GM12872 (cell line): Measurements from ENCODE around the gene PPM1G.

Source experiments
- CTCF ChIP-seq: IDR thresholded peaks from 3 replicates; pipeline ENCODE4 v1.5.1; 2011; ENCODE audit warnings: low read depth, mild to moderate bottlenecking, low read length, moderate library complexity; ENCODE audit not compliant: insufficient read depth

The PPM1G gene

DNA sequence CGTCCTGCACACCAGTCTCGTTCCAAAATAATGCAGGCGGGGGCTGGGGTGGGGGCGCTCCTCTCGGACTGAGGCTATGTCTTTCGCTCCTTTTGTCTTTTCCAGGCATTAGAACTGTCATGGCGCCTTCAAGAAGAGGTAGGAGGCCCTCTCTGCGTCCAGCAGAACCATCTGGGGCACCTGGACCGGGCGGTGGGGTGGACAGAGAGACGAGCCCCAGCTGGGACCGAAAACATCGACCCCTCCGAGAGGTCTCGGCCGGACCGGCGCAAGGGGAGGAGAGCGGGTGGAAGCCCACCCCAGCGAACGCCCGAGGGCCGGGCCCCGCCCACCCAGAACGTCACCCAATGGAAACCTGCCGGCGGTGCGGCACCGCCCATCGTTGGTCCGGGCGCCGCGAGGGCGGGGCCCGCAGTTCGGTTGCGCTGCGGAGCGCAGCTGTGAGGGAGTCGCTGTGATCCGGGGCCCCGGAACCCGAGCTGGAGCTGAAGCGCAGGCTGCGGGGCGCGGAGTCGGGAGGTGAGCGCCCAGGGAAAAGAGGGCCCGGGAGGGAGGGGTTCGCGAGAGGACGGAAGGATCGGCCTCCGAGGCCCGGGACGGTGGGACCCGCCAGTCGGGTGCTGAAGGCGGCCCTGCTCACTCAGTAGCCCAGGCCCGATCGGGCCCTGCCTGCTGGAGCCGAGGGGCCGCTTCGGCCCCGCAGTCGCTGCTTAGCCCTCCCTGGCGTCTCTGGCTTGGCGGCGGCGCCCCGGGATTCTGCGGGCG, 19.0 kb upstream of the PPM1G start, which contains the start of gene NRBP1:
Gene NRBP1 (plus strand): TSS at position 419 of the 765 bp plus-strand sequence. CDS start 4,643 bp downstream, outside the sequence.
- no peak for TF ChIP-seq CTCF

- no peak for TF ChIP-seq CTCF
Observed at GRCh38 chr2:27427863-27428212, 18.4 kb upstream of the PPM1G start.

DNA sequence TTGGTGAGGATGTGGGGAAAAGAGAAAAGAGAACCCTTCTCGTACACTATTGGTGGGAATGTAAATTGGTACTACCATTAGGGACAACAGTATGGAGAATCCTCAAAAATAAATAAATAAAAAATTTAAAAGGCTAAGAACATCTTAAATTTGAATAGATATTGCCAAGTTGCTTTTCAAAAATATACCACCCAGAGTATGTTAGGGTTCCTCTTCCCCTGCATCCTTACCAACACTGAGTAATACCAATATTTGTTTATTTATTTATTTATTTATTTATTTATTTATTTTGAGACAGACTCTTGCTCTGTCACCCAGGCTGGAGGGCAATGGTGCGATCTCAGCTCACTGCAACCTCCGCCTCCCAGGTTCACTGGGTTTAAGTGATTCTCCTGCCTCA, 13.6 kb upstream of the PPM1G start:
- TF ChIP-seq CTCF = no peak

- TF ChIP-seq CTCF = no peak
Observed at GRCh38 chr2:27421660-27422250, 12.4 kb upstream of the PPM1G start.

DNA sequence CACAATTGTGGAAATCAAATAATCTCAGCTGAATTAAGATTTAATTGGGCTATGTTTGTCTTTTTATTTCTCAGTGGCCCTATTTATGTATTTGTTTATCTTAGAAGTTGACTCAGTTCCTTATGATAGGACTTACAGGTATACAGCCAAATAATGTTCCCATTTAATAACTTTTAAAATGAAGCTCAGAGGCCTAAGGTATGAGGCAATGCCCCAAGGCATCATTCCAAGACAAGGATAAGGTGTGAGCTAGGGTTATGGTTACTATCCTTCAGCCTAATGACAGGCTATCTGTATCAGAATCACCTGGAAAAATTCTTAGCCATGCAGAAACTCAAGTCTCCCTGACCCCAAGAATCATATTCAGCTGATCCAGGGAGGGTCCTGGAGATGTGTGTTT, 11.6 kb upstream of the PPM1G start:
- TF ChIP-seq CTCF = no peak

GRCh38 chr2:27416151-27416550, 6.8 kb upstream of the PPM1G start:
- TF ChIP-seq CTCF = no peak

- TF ChIP-seq CTCF = no peak
Observed at GRCh38 chr2:27412419-27413152, 3.2 kb upstream of the PPM1G start.
